PC-9 (cell line): ENCODE data around the gene CD302. TPM values are rescaled to one million over a fixed set of nuclear protein-coding genes. Genes with fewer than 3 reads are reported as not detected.

ENCODE experiments used
- BruUV-seq: library from RNA; stranded (reverse); fragments of 400-500 nt; replicated peaks from 2 replicates; lab custom pipeline; 2021; lab: Mats Ljungman, UMichigan
- CTCF ChIA-PET: fragments of 300-600 bp; sonication (Branson Sonifier 250); formaldehyde crosslinking; loops from one replicate; lab custom pipeline; 2022; ENCODE audit warnings: antibody characterized with exemption; lab: Charles Lee
- POLR2A ChIA-PET: fragments of 300-600 bp; sonication (Branson Sonifier 250); formaldehyde crosslinking; loops from one replicate; lab custom pipeline; 2022; ENCODE audit warnings: antibody characterized with exemption; ENCODE audit not compliant: unreplicated experiment; lab: Charles Lee
- DNase-seq, 2 experiments: peaks; one replicate each; pipeline versions ENCODE4 v3.0.0 to v3.0.0-alpha.2; 2015 to 2022; ENCODE audit warnings: mixed read lengths in 1 of 2
- H2AFZ ChIP-seq: fragments of 200-600 bp; sonication (generic); 2 replicates; pipeline ENCODE4 v1.8.1; 2017; ENCODE audit warnings: antibody characterized with exemption
- H3F3A ChIP-seq: fragments of 200-600 bp; sonication (generic); 2 replicates; pipeline ENCODE4 v1.8.1; 2017; ENCODE audit warnings: antibody characterized with exemption, mild to moderate bottlenecking, low read depth; ENCODE audit not compliant: insufficient read depth
- H3K27ac ChIP-seq: fragments of 200-600 bp; sonication (generic); 2 replicates; pipeline ENCODE4 v1.6.1; 2016; ENCODE audit warnings: mixed run types
- H3K27me3 ChIP-seq: fragments of 200-600 bp; sonication (generic); 2 replicates; pipeline ENCODE4 v1.6.1; 2016; ENCODE audit warnings: low read depth, mixed run types; ENCODE audit not compliant: insufficient read depth
- H3K36me3 ChIP-seq: fragments of 200-600 bp; sonication (generic); 2 replicates; pipeline ENCODE4 v1.6.1; 2016; ENCODE audit warnings: low read depth, mixed run types
- H3K4me1 ChIP-seq: fragments of 200-600 bp; sonication (generic); replicated peaks from 2 replicates; pipeline ENCODE4 v1.6.1; 2016; ENCODE audit warnings: mixed run types; ENCODE audit not compliant: insufficient read depth
- H3K4me2 ChIP-seq: fragments of 200-600 bp; sonication (generic); 2 replicates; pipeline ENCODE4 v1.6.1; 2017; ENCODE audit warnings: mixed run types
- H3K4me3 ChIP-seq: fragments of 200-600 bp; sonication (generic); 2 replicates; pipeline ENCODE4 v1.6.1; 2016; ENCODE audit warnings: mixed run types
- H3K79me2 ChIP-seq: fragments of 200-600 bp; sonication (generic); 2 replicates; pipeline ENCODE4 v1.6.1; 2017; ENCODE audit warnings: low read depth, mixed run types
- H3K9me2 ChIP-seq: fragments of 200-600 bp; sonication (generic); 2 replicates; pipeline ENCODE4 v1.8.1; 2017; ENCODE audit warnings: mild to moderate bottlenecking; ENCODE audit not compliant: insufficient read depth
- H3K9me3 ChIP-seq: fragments of 200-600 bp; sonication (generic); 2 replicates; pipeline ENCODE4 v1.8.1; 2016; ENCODE audit warnings: low read depth; ENCODE audit not compliant: insufficient read depth
- H4K20me1 ChIP-seq: fragments of 200-600 bp; sonication (generic); 2 replicates; pipeline ENCODE4 v1.8.1; 2017; ENCODE audit not compliant: insufficient read depth
- EZH2 ChIP-seq: fragments of 200-600 bp; sonication (generic); IDR thresholded peaks from 2 replicates; pipeline ENCODE4 v1.8.0; 2017; ENCODE audit warnings: antibody characterized with exemption, low read depth
- intact Hi-C: fragments of 100-400 bp; cut with micrococcal nuclease; formaldehyde crosslinking; loops from one replicate; pipeline ENCODE4 v1.10.0; 2022; ENCODE audit not compliant: unreplicated experiment
- total RNA-seq: library from RNA; stranded (reverse); gene quantifications from 2 replicates; pipeline ENCODE4 v1.2.3, GENCODE V29; 2021
- TF ChIP-seq, protein P1 (sequence below): fragments of 200-600 bp; sonication (generic); conservative IDR thresholded peaks from 2 replicates; pipeline ENCODE4 v1.6.1; 2017; ENCODE audit warnings: mixed run types, antibody characterized with exemption, mild to moderate bottlenecking, moderate library complexity

The CD302 gene
- total RNA-seq, 1 experiment from 2014 or later, result 2.6 TPM

- Histone ChIP-seq H3K79me2 (peaks cover 12% of the 10 kb centered on the region), H3K27ac (no peak overlapping the region), H2AFZ (no peak overlapping the region), H3K9me3 (no peaks in the 10 kb centered on the region), H4K20me1 (peaks cover 17% of the 10 kb centered on the region; the same call in 1 of the 2 replicates), H3K9me2 (no peaks in the 10 kb centered on the region), H3F3A (no peaks in the 10 kb centered on the region), H3K4me1 (no peaks in the 10 kb centered on the region), H3K27me3 (no peaks in the 10 kb centered on the region), H3K4me2 (no peak overlapping the region), H3K4me3 (no peak overlapping the region), H3K36me3 (peaks cover 19% of the 10 kb centered on the region; the same call in 1 of the 2 replicates)
- intact Hi-C loops, result no loop called here
- ChIA-PET POLR2A (no interaction called here), CTCF (no interaction called here)
- no peak for TF ChIP-seq EZH2
- TF ChIP-seq, protein P1, sequence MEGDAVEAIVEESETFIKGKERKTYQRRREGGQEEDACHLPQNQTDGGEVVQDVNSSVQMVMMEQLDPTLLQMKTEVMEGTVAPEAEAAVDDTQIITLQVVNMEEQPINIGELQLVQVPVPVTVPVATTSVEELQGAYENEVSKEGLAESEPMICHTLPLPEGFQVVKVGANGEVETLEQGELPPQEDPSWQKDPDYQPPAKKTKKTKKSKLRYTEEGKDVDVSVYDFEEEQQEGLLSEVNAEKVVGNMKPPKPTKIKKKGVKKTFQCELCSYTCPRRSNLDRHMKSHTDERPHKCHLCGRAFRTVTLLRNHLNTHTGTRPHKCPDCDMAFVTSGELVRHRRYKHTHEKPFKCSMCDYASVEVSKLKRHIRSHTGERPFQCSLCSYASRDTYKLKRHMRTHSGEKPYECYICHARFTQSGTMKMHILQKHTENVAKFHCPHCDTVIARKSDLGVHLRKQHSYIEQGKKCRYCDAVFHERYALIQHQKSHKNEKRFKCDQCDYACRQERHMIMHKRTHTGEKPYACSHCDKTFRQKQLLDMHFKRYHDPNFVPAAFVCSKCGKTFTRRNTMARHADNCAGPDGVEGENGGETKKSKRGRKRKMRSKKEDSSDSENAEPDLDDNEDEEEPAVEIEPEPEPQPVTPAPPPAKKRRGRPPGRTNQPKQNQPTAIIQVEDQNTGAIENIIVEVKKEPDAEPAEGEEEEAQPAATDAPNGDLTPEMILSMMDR, result no peak
- no peak for DNase-seq
- BruUV-seq, result no TSS peak
These were observed 55.2 kb downstream of the CD302 start for GRCh38 chr2:159742846-159743245.

- Histone ChIP-seq H3K36me3 (peaks cover 16% of the 10 kb centered on the region; the same call in 1 of the 2 replicates), H4K20me1 (peaks cover 31% of the 10 kb centered on the region; the same call in 1 of the 2 replicates), H3K27ac (no peak overlapping the region), H3K9me3 (no peaks in the 10 kb centered on the region), H3K4me2 (no peak overlapping the region), H3K27me3 (no peaks in the 10 kb centered on the region), H3F3A (no peaks in the 10 kb centered on the region), H3K9me2 (no peaks in the 10 kb centered on the region), H3K79me2 (peaks cover 44% of the 10 kb centered on the region), H3K4me3 (no peak overlapping the region), H3K4me1 (no peaks in the 10 kb centered on the region), H2AFZ (no peak overlapping the region)
- TF ChIP-seq, protein P1, result no peak
- BruUV-seq, result no TSS peak
- CTCF ChIA-PET, result no interaction called here
- intact Hi-C loops, result no loop called here
- DNase-seq, result no peak
- POLR2A ChIA-PET, result no interaction called here
These were observed 59.3 kb downstream of the CD302 start for GRCh38 chr2:159738509-159739390.

DNA sequence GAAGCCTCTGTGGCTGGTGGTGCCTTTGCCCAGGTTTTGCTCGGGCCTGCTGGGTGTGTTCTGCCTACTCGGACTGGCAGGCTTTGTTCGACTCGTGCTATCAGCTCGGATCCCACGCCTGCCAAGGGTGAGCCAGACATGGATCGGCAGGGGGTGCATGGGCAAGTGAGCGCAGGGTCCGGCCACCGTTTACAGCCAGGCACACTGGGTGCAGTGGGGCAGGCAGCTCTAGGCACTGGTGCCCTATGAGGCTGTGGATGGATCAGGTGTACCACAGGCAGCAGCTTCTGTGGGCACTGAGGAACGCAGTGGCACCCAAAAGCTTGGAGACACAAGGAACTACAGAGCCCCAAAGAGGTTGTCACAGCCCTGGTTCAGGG is 60.1 kb downstream of the CD302 start:
- H2AFZ ChIP-seq, result no peak overlapping the region
- no peak overlapping the region for H3K4me2 ChIP-seq
- H3F3A ChIP-seq, result no peaks in the 10 kb centered on the region
- TF ChIP-seq, protein P1, result no peak
- no peak for TF ChIP-seq EZH2
- ChIA-PET POLR2A (no interaction called here), CTCF (interaction anchor here (0.6 kb wide), 1 partner anchor 188 kb away, joined by 3 read pairs; no protein-coding TSS in a partner anchor)
- H4K20me1 ChIP-seq, result peaks cover 26% of the 10 kb centered on the region; the same call in 1 of the 2 replicates
- no peak overlapping the region for H3K4me3 ChIP-seq
- H3K79me2 ChIP-seq, result peaks cover 48% of the 10 kb centered on the region
- intact Hi-C loops, result no loop called here
- H3K9me3 ChIP-seq, result no peaks in the 10 kb centered on the region
- no peaks in the 10 kb centered on the region for H3K9me2 ChIP-seq
- 0 out of 2 replicates have a peak, but pooled peaks cover 11% of the 10 kb centered on the region for H3K36me3 ChIP-seq
- no TSS peak for BruUV-seq
- H3K27me3 ChIP-seq, result no peaks in the 10 kb centered on the region
- DNase-seq, result no peak
- no peaks in the 10 kb centered on the region for H3K4me1 ChIP-seq
- H3K27ac ChIP-seq, result no peak overlapping the region
